GM12892 (cell line): ENCODE measurements around the gene DOCK1.

ENCODE experiments used
- POLR2AphosphoS5 ChIP-seq: IDR thresholded peaks from 2 replicates; pipeline ENCODE4 v1.6.1; 2011; ENCODE audit warnings: low read depth, low read length, control low read depth
- TAF1 ChIP-seq: IDR thresholded peaks from 2 replicates; pipeline ENCODE4 v1.6.1; 2011; ENCODE audit warnings: low read depth, mild to moderate bottlenecking, control low read depth, low read length, borderline replicate concordance

DNA sequence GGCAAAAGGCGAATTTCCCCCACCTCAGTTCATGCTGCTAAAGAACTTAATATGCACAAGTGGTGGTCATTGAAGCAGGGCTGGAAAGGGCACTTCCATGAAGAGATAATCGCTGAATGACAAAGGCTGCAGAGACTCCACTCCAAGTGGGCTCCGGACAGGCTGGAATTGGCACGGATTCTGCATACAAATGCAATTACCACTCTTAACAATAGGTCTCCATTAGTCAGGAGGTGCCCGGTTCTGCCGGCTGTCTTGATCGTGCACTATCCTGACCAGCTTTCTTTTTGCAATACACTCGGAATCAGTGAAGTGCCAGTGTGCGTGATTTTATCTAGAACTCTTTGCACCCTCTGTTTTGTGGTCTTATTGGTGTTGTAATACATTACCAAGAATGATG lies 241.4 kb downstream of the DOCK1 start:
- TF ChIP-seq POLR2AphosphoS5 (no peak), TAF1 (no peak)
